GM23338 (cell line): Measurements from ENCODE around the gene CDKN3. TPM values are rescaled to one million over a fixed set of nuclear protein-coding genes. Genes with fewer than 3 reads are reported as not detected.

Experiments
- ATAC-seq: fragments of 200-7000 bp; cut with Tn5 transposase; 3 replicates; pipeline ENCODE4 v1.9.1; 2020
- DNase-seq: peaks from one replicate; pipeline ENCODE4 v3.0.0-alpha.2; 2015; ENCODE audit warnings: low spot score
- H2AFZ ChIP-seq: fragments of 200-600 bp; sonication (generic); 2 replicates; pipeline ENCODE4 v1.8.0; 2016; ENCODE audit warnings: antibody characterized with exemption, mild to moderate bottlenecking, moderate library complexity
- H3F3A ChIP-seq: fragments of 200-600 bp; sonication (generic); replicated peaks from 2 replicates; pipeline ENCODE4 v1.8.0; 2017; ENCODE audit warnings: antibody characterized with exemption, mixed run types, low read depth
- H3K27ac ChIP-seq: fragments of 200-600 bp; sonication (generic); 2 replicates; pipeline ENCODE4 v1.6.1; 2016; ENCODE audit warnings: low read depth
- H3K27me3 ChIP-seq: fragments of 200-600 bp; sonication (generic); 2 replicates; pipeline ENCODE4 v1.8.0; 2016; ENCODE audit warnings: mild to moderate bottlenecking, mixed run types, moderate library complexity; ENCODE audit not compliant: insufficient read depth
- H3K36me3 ChIP-seq: fragments of 200-600 bp; sonication (generic); 2 replicates; pipeline ENCODE4 v1.8.0; 2016; ENCODE audit warnings: mild to moderate bottlenecking; ENCODE audit not compliant: insufficient read depth
- H3K4me1 ChIP-seq: fragments of 200-600 bp; sonication (generic); 2 replicates; pipeline ENCODE4 v1.8.0; 2016; ENCODE audit warnings: mild to moderate bottlenecking, moderate library complexity; ENCODE audit not compliant: insufficient read depth
- H3K4me2 ChIP-seq: fragments of 200-600 bp; sonication (generic); 2 replicates; pipeline ENCODE4 v1.7.1; 2017; ENCODE audit warnings: mixed run types
- H3K4me3 ChIP-seq: fragments of 200-600 bp; sonication (generic); 2 replicates; pipeline ENCODE4 v1.6.1; 2016; ENCODE audit warnings: mixed run types
- H3K79me2 ChIP-seq: fragments of 200-600 bp; sonication (generic); replicated peaks from 2 replicates; pipeline ENCODE4 v1.8.0; 2017; ENCODE audit warnings: mild to moderate bottlenecking; ENCODE audit not compliant: insufficient read depth
- H3K9me2 ChIP-seq: fragments of 200-600 bp; sonication (generic); 2 replicates; pipeline ENCODE4 v1.8.0; 2017; ENCODE audit not compliant: insufficient read depth
- H4K20me1 ChIP-seq: fragments of 200-600 bp; sonication (generic); replicated peaks from 2 replicates; pipeline ENCODE4 v1.8.0; 2017; ENCODE audit warnings: mild to moderate bottlenecking; ENCODE audit not compliant: insufficient read depth
- H3K27ac Mint-ChIP-seq: 2 replicates; pipeline ENCODE4 v1.8.0; 2020; ENCODE audit warnings: inconsistent platforms, mild to moderate bottlenecking, moderate library complexity, mixed read lengths
- H3K27me3 Mint-ChIP-seq: 3 replicates; pipeline ENCODE4 v1.8.0; 2022; ENCODE audit warnings: low read depth, mild to moderate bottlenecking, moderate library complexity, mixed read lengths, inconsistent platforms; ENCODE audit not compliant: insufficient read depth, poor library complexity
- H3K36me3 Mint-ChIP-seq: 3 replicates; pipeline ENCODE4 v1.8.0; 2021; ENCODE audit warnings: low read depth, mild to moderate bottlenecking, inconsistent platforms, moderate library complexity, mixed read lengths
- H3K4me1 Mint-ChIP-seq: 3 replicates; pipeline ENCODE4 v1.8.0; 2020; ENCODE audit warnings: mild to moderate bottlenecking, inconsistent platforms, mixed read lengths
- H3K4me3 Mint-ChIP-seq: 3 replicates; pipeline ENCODE4 v1.8.0; 2021; ENCODE audit warnings: moderate library complexity, mild to moderate bottlenecking, inconsistent platforms, mixed read lengths
- H3K9me3 Mint-ChIP-seq: 3 replicates; pipeline ENCODE4 v1.8.0; 2020; ENCODE audit warnings: moderate library complexity, mild to moderate bottlenecking, inconsistent platforms, mixed read lengths
- CREB1 ChIP-seq: fragments of 250-450 bp; sonication (Bioruptor Pico); IDR thresholded peaks from 2 replicates; pipeline ENCODE4 v1.5.0; 2020; ENCODE audit warnings: low read depth, mild to moderate bottlenecking, moderate library complexity
- EZH2 ChIP-seq: fragments of 200-600 bp; sonication (generic); IDR thresholded peaks from one replicate; pipeline ENCODE4 v1.8.0; 2017; ENCODE audit warnings: antibody characterized with exemption, mild to moderate bottlenecking, low read depth; ENCODE audit not compliant: unreplicated experiment
- EZH2phosphoT487 ChIP-seq: fragments of 200-600 bp; sonication (generic); IDR thresholded peaks from one replicate; pipeline ENCODE4 v1.8.1; 2018; ENCODE audit warnings: antibody characterized with exemption; ENCODE audit not compliant: unreplicated experiment
- JUNB ChIP-seq: IDR thresholded peaks from one replicate; pipeline ENCODE4 v1.6.1; 2016; ENCODE audit warnings: antibody characterized with exemption; ENCODE audit not compliant: unreplicated experiment
- NANOG ChIP-seq: IDR thresholded peaks from 2 replicates; pipeline ENCODE4 v1.6.1; 2016; ENCODE audit warnings: antibody characterized with exemption, borderline replicate concordance
- POLR2AphosphoS5 ChIP-seq: IDR thresholded peaks from 2 replicates; pipeline ENCODE4 v1.6.1; 2016; ENCODE audit warnings: antibody characterized with exemption, low read depth
- STAT1 ChIP-seq: IDR thresholded peaks from one replicate; pipeline ENCODE4 v1.6.1; 2016; ENCODE audit warnings: antibody characterized with exemption; ENCODE audit not compliant: unreplicated experiment
- ZNF114 ChIP-seq: fragments of 250-450 bp; sonication (Bioruptor Pico); IDR thresholded peaks from 2 replicates; pipeline ENCODE4 v1.5.0; 2020; ENCODE audit warnings: mild to moderate bottlenecking, moderate library complexity
- ZNF331 ChIP-seq: fragments of 250-450 bp; sonication (Bioruptor Pico); IDR thresholded peaks from 2 replicates; pipeline ENCODE4 v1.5.0; 2020; ENCODE audit warnings: low read depth, mild to moderate bottlenecking, moderate library complexity
- polyA plus RNA-seq: library from polyadenylated mRNA; unstranded; fragments of >200 nt; fragmentation: Nextera tagmentation; extraction: Ambion mirVana; gene quantifications from 2 replicates; pipeline ENCODE4 v1.2.1, GENCODE V29; 2016
- total RNA-seq: library from RNA; depleted of rRNA; stranded (reverse); fragments of >200 nt; shearing (Covaris generic); gene quantifications from 2 replicates; pipeline ENCODE4 v1.2.3, GENCODE V29; 2014
- TF ChIP-seq, protein P1 (sequence below): IDR thresholded peaks from one replicate; pipeline ENCODE4 v1.6.1; 2018; ENCODE audit warnings: antibody characterized with exemption; ENCODE audit not compliant: unreplicated experiment
- TF ChIP-seq, protein P2 (sequence below): IDR thresholded peaks from 2 replicates; pipeline ENCODE4 v1.6.1; 2016; ENCODE audit warnings: antibody characterized with exemption
- TF ChIP-seq, protein P3 (sequence below), 2 experiments: fragments of 200-600 bp in 1 of 2; sonication (generic) in 1 of 2; conservative IDR thresholded peaks; 2 replicates each; pipeline versions ENCODE4 v1.5.1 to v1.6.1; 2016 to 2017; ENCODE audit warnings: antibody characterized with exemption in 2 of 2, low read depth in 2 of 2, mild to moderate bottlenecking in 2 of 2, moderate library complexity in 1 of 2
- TF ChIP-seq, protein P4 (sequence below): fragments of 250-450 bp; sonication (Bioruptor Pico); IDR thresholded peaks from 2 replicates; pipeline ENCODE4 v1.5.0; 2020; ENCODE audit warnings: mild to moderate bottlenecking, moderate library complexity

CDKN3 gene
- total and polyA plus RNA-seq, 2 experiments from 2014 or later: 36.3 to 97.4 TPM

DNA sequence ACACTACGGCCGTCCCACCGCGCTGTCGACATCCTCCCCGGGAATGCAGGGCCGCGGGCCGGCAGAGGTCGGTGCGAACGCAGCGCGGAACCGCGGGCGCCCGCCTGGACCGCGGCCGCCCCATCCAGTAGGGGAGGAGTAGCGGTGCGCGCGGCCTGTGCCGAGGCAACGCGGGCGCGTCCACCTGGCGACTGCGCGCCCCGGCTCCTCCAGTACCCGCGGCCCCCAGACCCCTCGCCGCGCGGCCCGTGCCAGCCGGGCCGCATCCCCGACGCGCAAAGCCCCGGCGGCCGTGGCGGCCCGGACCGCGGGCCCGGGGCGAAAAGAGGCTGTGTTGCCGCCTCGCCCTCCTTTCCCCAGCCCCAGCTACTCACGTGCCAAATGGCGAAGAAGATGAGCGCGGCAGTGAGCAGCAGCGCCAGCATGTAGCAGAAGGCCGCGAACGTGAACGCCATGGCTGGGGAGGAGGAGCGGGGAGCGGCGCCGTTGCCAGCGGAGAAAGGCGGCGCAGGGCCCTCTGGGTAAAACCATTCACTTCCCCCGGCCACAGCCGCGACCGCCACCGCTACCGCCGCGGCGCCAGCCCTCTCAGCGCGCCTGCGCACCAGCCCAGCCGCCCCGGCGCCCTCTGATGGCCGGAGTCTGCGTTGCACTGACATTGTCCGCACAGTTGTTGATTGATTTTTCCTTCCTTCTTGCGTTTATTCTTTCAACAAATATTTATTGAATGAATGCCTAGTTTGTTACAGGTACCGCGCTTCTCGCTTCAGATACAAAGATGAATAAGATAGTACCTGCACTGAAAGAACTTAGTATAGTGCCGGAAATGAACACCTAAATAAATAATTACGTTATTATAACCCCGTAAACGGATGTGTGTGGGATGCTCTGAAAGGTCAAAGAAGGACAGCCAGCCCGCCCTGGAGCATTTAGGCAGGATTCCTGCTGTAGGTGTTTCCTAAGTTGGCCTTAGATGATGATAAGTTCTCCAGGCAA lies 44.4 kb downstream of the CDKN3 start, which contains the start of gene CNIH1:
CNIH1 (minus strand) TSS at position 502 of the 996 bp plus-strand sequence; CDS start at position 455, 47 bp downstream.
- TF ChIP-seq, protein P1, sequence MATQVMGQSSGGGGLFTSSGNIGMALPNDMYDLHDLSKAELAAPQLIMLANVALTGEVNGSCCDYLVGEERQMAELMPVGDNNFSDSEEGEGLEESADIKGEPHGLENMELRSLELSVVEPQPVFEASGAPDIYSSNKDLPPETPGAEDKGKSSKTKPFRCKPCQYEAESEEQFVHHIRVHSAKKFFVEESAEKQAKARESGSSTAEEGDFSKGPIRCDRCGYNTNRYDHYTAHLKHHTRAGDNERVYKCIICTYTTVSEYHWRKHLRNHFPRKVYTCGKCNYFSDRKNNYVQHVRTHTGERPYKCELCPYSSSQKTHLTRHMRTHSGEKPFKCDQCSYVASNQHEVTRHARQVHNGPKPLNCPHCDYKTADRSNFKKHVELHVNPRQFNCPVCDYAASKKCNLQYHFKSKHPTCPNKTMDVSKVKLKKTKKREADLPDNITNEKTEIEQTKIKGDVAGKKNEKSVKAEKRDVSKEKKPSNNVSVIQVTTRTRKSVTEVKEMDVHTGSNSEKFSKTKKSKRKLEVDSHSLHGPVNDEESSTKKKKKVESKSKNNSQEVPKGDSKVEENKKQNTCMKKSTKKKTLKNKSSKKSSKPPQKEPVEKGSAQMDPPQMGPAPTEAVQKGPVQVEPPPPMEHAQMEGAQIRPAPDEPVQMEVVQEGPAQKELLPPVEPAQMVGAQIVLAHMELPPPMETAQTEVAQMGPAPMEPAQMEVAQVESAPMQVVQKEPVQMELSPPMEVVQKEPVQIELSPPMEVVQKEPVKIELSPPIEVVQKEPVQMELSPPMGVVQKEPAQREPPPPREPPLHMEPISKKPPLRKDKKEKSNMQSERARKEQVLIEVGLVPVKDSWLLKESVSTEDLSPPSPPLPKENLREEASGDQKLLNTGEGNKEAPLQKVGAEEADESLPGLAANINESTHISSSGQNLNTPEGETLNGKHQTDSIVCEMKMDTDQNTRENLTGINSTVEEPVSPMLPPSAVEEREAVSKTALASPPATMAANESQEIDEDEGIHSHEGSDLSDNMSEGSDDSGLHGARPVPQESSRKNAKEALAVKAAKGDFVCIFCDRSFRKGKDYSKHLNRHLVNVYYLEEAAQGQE: no peak
- TF ChIP-seq STAT1 (no peak), EZH2phosphoT487 (no peak), JUNB (no peak), CREB1 (CRISPR knock-in tag) (no peak), EZH2 (no peak), POLR2AphosphoS5 (peak; percentile 90), NANOG (no peak), ZNF331 (CRISPR knock-in tag) (no peak), ZNF114 (CRISPR knock-in tag) (no peak)
- TF ChIP-seq, protein P2, sequence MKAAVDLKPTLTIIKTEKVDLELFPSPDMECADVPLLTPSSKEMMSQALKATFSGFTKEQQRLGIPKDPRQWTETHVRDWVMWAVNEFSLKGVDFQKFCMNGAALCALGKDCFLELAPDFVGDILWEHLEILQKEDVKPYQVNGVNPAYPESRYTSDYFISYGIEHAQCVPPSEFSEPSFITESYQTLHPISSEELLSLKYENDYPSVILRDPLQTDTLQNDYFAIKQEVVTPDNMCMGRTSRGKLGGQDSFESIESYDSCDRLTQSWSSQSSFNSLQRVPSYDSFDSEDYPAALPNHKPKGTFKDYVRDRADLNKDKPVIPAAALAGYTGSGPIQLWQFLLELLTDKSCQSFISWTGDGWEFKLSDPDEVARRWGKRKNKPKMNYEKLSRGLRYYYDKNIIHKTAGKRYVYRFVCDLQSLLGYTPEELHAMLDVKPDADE: no peak
- TF ChIP-seq, protein P3, sequence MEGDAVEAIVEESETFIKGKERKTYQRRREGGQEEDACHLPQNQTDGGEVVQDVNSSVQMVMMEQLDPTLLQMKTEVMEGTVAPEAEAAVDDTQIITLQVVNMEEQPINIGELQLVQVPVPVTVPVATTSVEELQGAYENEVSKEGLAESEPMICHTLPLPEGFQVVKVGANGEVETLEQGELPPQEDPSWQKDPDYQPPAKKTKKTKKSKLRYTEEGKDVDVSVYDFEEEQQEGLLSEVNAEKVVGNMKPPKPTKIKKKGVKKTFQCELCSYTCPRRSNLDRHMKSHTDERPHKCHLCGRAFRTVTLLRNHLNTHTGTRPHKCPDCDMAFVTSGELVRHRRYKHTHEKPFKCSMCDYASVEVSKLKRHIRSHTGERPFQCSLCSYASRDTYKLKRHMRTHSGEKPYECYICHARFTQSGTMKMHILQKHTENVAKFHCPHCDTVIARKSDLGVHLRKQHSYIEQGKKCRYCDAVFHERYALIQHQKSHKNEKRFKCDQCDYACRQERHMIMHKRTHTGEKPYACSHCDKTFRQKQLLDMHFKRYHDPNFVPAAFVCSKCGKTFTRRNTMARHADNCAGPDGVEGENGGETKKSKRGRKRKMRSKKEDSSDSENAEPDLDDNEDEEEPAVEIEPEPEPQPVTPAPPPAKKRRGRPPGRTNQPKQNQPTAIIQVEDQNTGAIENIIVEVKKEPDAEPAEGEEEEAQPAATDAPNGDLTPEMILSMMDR (conservative IDR thresholded peaks at IDR 0.05; ENCODE audit: low read depth in 2 of 2): peak; percentile 87 to 90
- TF ChIP-seq, protein P4, sequence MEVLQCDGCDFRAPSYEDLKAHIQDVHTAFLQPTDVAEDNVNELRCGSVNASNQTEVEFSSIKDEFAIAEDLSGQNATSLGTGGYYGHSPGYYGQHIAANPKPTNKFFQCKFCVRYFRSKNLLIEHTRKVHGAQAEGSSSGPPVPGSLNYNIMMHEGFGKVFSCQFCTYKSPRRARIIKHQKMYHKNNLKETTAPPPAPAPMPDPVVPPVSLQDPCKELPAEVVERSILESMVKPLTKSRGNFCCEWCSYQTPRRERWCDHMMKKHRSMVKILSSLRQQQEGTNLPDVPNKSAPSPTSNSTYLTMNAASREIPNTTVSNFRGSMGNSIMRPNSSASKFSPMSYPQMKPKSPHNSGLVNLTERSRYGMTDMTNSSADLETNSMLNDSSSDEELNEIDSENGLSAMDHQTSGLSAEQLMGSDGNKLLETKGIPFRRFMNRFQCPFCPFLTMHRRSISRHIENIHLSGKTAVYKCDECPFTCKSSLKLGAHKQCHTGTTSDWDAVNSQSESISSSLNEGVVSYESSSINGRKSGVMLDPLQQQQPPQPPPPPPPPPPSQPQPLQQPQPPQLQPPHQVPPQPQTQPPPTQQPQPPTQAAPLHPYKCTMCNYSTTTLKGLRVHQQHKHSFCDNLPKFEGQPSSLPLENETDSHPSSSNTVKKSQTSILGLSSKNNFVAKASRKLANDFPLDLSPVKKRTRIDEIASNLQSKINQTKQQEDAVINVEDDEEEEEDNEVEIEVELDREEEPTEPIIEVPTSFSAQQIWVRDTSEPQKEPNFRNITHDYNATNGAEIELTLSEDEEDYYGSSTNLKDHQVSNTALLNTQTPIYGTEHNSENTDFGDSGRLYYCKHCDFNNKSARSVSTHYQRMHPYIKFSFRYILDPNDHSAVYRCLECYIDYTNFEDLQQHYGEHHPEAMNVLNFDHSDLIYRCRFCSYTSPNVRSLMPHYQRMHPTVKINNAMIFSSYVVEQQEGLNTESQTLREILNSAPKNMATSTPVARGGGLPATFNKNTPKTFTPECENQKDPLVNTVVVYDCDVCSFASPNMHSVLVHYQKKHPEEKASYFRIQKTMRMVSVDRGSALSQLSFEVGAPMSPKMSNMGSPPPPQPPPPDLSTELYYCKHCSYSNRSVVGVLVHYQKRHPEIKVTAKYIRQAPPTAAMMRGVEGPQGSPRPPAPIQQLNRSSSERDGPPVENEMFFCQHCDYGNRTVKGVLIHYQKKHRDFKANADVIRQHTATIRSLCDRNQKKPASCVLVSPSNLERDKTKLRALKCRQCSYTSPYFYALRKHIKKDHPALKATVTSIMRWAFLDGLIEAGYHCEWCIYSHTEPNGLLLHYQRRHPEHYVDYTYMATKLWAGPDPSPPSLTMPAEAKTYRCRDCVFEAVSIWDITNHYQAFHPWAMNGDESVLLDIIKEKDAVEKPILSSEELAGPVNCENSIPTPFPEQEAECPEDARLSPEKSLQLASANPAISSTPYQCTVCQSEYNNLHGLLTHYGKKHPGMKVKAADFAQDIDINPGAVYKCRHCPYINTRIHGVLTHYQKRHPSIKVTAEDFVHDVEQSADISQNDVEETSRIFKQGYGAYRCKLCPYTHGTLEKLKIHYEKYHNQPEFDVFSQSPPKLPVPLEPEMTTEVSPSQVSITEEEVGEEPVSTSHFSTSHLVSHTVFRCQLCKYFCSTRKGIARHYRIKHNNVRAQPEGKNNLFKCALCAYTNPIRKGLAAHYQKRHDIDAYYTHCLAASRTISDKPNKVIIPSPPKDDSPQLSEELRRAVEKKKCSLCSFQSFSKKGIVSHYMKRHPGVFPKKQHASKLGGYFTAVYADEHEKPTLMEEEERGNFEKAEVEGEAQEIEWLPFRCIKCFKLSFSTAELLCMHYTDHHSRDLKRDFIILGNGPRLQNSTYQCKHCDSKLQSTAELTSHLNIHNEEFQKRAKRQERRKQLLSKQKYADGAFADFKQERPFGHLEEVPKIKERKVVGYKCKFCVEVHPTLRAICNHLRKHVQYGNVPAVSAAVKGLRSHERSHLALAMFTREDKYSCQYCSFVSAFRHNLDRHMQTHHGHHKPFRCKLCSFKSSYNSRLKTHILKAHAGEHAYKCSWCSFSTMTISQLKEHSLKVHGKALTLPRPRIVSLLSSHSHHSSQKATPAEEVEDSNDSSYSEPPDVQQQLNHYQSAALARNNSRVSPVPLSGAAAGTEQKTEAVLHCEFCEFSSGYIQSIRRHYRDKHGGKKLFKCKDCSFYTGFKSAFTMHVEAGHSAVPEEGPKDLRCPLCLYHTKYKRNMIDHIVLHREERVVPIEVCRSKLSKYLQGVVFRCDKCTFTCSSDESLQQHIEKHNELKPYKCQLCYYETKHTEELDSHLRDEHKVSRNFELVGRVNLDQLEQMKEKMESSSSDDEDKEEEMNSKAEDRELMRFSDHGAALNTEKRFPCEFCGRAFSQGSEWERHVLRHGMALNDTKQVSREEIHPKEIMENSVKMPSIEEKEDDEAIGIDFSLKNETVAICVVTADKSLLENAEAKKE (CRISPR knock-in tag): no peak
- H3K4me3 ChIP-seq: peak within 1 kb of the TSS; percentile 92
- no peaks in the 10 kb centered on the region for H3K9me2 ChIP-seq
- peaks cover 33% of the 10 kb centered on the region for H3K4me1 Mint-ChIP-seq
- peaks cover 45% of the 10 kb centered on the region for H3K79me2 ChIP-seq
- H3K36me3 Mint-ChIP-seq: peaks cover 15% of the 10 kb centered on the region; the same call in 2 of the 3 replicates
- H3K4me1 ChIP-seq: peaks cover 26% of the 10 kb centered on the region
- peak within 1 kb of the TSS; percentile 54 for H2AFZ ChIP-seq
- H3K4me3 Mint-ChIP-seq: peak within 1 kb of the TSS; percentile 94
- peaks cover 8% of the 10 kb centered on the region for H3K27me3 Mint-ChIP-seq
- DNase-seq (peak; percentile 95), ATAC-seq (peak; percentile 92)
- peak within 1 kb of the TSS; percentile 97 for H3K27ac ChIP-seq
- H3K9me3 Mint-ChIP-seq: no peaks in the 10 kb centered on the region
- H3K4me2 ChIP-seq: peak within 1 kb of the TSS; percentile 93
- H3F3A ChIP-seq: 0 out of 2 replicates have a peak, but pooled peaks cover 4% of the 10 kb centered on the region
- H3K27me3 ChIP-seq: no peaks in the 10 kb centered on the region
- H4K20me1 ChIP-seq: no peaks in the 10 kb centered on the region
- no peaks in the 10 kb centered on the region for H3K36me3 ChIP-seq
- peak within 1 kb of the TSS; percentile 95 for H3K27ac Mint-ChIP-seq
